OCI-LY7 (cell line): ENCODE measurements around the gene CSF1R.

ENCODE experiments used
- EZH2phosphoT487 ChIP-seq: fragments of 200-600 bp; sonication (generic); IDR thresholded peaks from 2 replicates; pipeline ENCODE4 v1.6.1; 2018; ENCODE audit warnings: low read depth, borderline replicate concordance, mild to moderate bottlenecking, mixed run types, antibody characterized with exemption, low read length, moderate library complexity, mixed read lengths
- TF ChIP-seq, protein P1 (sequence below): fragments of 200-600 bp; sonication (generic); conservative IDR thresholded peaks from 2 replicates; pipeline ENCODE4 v1.5.1; 2014; ENCODE audit warnings: mild to moderate bottlenecking, antibody characterized with exemption, low read length, moderate library complexity, mixed read lengths

DNA sequence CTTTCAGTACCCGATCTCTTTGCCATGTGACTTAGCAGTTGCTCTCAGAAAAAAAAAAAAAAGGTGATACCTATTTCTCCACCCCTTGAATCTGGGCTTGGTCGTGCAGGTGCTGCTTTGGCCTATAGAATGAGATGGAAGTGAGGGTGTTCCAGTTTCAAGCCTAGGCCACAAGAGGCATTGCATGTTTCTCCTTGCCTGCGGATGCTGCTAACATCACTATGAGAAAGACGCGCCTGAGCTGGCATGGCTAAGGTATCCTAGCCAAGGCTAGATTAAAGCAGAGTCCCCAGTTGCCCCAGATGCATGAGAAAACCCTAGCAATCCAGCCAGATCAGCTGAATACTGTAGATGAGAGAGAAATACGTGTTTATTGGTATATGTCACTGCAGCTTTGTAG lies 14.7 kb upstream of the CSF1R start:
- no peak for TF ChIP-seq EZH2phosphoT487
- TF ChIP-seq, protein P1, sequence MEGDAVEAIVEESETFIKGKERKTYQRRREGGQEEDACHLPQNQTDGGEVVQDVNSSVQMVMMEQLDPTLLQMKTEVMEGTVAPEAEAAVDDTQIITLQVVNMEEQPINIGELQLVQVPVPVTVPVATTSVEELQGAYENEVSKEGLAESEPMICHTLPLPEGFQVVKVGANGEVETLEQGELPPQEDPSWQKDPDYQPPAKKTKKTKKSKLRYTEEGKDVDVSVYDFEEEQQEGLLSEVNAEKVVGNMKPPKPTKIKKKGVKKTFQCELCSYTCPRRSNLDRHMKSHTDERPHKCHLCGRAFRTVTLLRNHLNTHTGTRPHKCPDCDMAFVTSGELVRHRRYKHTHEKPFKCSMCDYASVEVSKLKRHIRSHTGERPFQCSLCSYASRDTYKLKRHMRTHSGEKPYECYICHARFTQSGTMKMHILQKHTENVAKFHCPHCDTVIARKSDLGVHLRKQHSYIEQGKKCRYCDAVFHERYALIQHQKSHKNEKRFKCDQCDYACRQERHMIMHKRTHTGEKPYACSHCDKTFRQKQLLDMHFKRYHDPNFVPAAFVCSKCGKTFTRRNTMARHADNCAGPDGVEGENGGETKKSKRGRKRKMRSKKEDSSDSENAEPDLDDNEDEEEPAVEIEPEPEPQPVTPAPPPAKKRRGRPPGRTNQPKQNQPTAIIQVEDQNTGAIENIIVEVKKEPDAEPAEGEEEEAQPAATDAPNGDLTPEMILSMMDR: no peak
